ENCODE results near the gene TBC1D14. TPM values are rescaled to one million over a fixed set of nuclear protein-coding genes. Genes with fewer than 3 reads are reported as not detected.

The TBC1D14 gene
- total and polyA plus RNA-seq, 2 of the 4 experiments (the other 2 are of a cell fraction), result 31.7 to 40.7 TPM

DNA sequence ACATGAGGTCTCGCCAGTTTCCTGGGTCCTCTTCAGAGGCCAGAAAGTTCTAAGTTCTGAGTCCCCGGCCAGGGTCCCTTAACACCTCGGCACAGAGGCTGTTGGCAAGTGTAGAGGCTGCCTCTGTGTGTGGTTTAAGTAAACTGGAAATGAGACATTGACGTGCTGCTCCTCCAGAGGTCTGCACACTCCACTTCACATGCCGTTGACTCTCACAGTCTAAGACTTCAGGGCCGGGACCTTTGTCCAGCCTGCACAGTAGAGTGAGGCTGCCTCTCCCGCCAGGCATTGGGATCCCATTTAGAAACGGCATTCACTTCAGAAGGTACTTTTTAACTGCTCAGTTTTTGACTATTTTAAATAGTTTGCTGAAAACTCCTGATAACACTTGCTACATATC lies 123.0 kb downstream of the TBC1D14 start:
- H4K20me1 ChIP-seq (ENCODE audit: insufficient read depth, low read length), result no peaks in the 10 kb centered on the region; the same call in 1 of the 2 replicates
- peaks cover 11% of the 10 kb centered on the region for H3K4me1 ChIP-seq (ENCODE audit: control insufficient read depth, insufficient read depth, low read length)
- no peak overlapping the region for H4K5ac ChIP-seq (ENCODE audit: low read depth, low read length)
- no peak overlapping the region for H3K4me2 ChIP-seq (ENCODE audit: low read depth, low read length)
- H3K56ac ChIP-seq (ENCODE audit: extremely low read depth, insufficient read depth, low read length), result no peak overlapping the region
- no peak for ATAC-seq (ENCODE audit: low read depth)
- H3K9me3 ChIP-seq (ENCODE audit: control insufficient read depth, insufficient read depth, low read length), result no peaks in the 10 kb centered on the region
- H2AFZ ChIP-seq (replicated peaks; ENCODE audit: low read length, poor library complexity), result no peak overlapping the region
- H4K8ac ChIP-seq (ENCODE audit: low read depth in 2 of 2, low read length in 2 of 2), result no peak overlapping the region
- no peak for DNase-seq
- H3K4me3 ChIP-seq (ENCODE audit: insufficient read depth, low read depth, low read length), result no peak overlapping the region
- H2BK20ac ChIP-seq (ENCODE audit: low read depth, low read length), result no peak overlapping the region
- no peak overlapping the region for H3K9ac ChIP-seq (ENCODE audit: low read depth, low read length)
- no peak overlapping the region for H4K91ac ChIP-seq (ENCODE audit: insufficient read depth, low read depth, low read length)
- no peak for TF ChIP-seq POLR2A (IDR thresholded peaks at IDR 0.05; ENCODE audit: low read depth, low read length)
- TF ChIP-seq CHD1 (IDR thresholded peaks at IDR 0.05; ENCODE audit: low read depth, low read length), result no peak
- TF ChIP-seq, protein P1, sequence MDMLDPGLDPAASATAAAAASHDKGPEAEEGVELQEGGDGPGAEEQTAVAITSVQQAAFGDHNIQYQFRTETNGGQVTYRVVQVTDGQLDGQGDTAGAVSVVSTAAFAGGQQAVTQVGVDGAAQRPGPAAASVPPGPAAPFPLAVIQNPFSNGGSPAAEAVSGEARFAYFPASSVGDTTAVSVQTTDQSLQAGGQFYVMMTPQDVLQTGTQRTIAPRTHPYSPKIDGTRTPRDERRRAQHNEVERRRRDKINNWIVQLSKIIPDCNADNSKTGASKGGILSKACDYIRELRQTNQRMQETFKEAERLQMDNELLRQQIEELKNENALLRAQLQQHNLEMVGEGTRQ (IDR thresholded peaks at IDR 0.05; ENCODE audit: low read depth, low read length), result no peak
- TF ChIP-seq, protein P2, sequence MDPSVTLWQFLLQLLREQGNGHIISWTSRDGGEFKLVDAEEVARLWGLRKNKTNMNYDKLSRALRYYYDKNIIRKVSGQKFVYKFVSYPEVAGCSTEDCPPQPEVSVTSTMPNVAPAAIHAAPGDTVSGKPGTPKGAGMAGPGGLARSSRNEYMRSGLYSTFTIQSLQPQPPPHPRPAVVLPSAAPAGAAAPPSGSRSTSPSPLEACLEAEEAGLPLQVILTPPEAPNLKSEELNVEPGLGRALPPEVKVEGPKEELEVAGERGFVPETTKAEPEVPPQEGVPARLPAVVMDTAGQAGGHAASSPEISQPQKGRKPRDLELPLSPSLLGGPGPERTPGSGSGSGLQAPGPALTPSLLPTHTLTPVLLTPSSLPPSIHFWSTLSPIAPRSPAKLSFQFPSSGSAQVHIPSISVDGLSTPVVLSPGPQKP (IDR thresholded peaks at IDR 0.05; ENCODE audit: borderline replicate concordance, low read depth, low read length), result no peak
- no peak for TF ChIP-seq RCOR1 (IDR thresholded peaks at IDR 0.05; ENCODE audit: insufficient replicate concordance, low read length)
- TF ChIP-seq RAD21 (IDR thresholded peaks at IDR 0.05; ENCODE audit: low read length), result no peak
- TF ChIP-seq, protein P3, sequence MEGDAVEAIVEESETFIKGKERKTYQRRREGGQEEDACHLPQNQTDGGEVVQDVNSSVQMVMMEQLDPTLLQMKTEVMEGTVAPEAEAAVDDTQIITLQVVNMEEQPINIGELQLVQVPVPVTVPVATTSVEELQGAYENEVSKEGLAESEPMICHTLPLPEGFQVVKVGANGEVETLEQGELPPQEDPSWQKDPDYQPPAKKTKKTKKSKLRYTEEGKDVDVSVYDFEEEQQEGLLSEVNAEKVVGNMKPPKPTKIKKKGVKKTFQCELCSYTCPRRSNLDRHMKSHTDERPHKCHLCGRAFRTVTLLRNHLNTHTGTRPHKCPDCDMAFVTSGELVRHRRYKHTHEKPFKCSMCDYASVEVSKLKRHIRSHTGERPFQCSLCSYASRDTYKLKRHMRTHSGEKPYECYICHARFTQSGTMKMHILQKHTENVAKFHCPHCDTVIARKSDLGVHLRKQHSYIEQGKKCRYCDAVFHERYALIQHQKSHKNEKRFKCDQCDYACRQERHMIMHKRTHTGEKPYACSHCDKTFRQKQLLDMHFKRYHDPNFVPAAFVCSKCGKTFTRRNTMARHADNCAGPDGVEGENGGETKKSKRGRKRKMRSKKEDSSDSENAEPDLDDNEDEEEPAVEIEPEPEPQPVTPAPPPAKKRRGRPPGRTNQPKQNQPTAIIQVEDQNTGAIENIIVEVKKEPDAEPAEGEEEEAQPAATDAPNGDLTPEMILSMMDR (conservative IDR thresholded peaks at IDR 0.05; ENCODE audit: low read depth, low read length), result no peak
- no peak for TF ChIP-seq RFX5 (IDR thresholded peaks at IDR 0.05; ENCODE audit: low read depth, low read length)
- no peak for TF ChIP-seq BHLHE40 (IDR thresholded peaks at IDR 0.05; ENCODE audit: low read depth, low read length)
- no peak for TF ChIP-seq MAFK (IDR thresholded peaks at IDR 0.05; ENCODE audit: low read depth, low read length)
- TF ChIP-seq FOS (IDR thresholded peaks at IDR 0.05; ENCODE audit: low read depth, low read length), result no peak
- no peak for TF ChIP-seq CEBPB (IDR thresholded peaks at IDR 0.05; ENCODE audit: low read depth, low read length)
- no peak for TF ChIP-seq MXI1 (IDR thresholded peaks at IDR 0.05; ENCODE audit: borderline replicate concordance, low read depth, low read length)
- no peak for TF ChIP-seq NFE2L2 (IDR thresholded peaks at IDR 0.05; ENCODE audit: low read depth, low read length)
- TF ChIP-seq MAZ (IDR thresholded peaks at IDR 0.05; ENCODE audit: borderline replicate concordance, low read depth, low read length), result no peak
- TF ChIP-seq SMC3 (IDR thresholded peaks at IDR 0.05; ENCODE audit: low read depth, low read length), result no peak
- no peak overlapping the region for H2AK5ac ChIP-seq (ENCODE audit: low read depth, low read length)
- no TSS peak for BruUV-seq (replicated peaks)
- intact Hi-C loops (cut with micrococcal nuclease), result no loop called here
- H2BK15ac ChIP-seq (ENCODE audit: low read depth, low read length), result no peak overlapping the region
- peaks cover 3 to 26% of the 10 kb centered on the region in 2 experiments; a peak in 2 of 4 replicates for H3K79me1 ChIP-seq (ENCODE audit: low read depth in 1 of 2, low read length in 2 of 2)
- WGBS, 2 experiments (ENCODE audit: extremely low coverage in 2 of 2, insufficient read length in 1 of 2), result no CpG with 5 or more reads among the region's 8 CpGs
- in situ Hi-C loops (cut with MboI; ENCODE audit: low sequenced_read_pairs), result no loop called here
- peaks cover 24% of the 10 kb centered on the region for H3K9me1 ChIP-seq (ENCODE audit: insufficient read depth, low read length)
- POLR2A ChIA-PET (ENCODE audit: unreplicated experiment), result no interaction called here
- H3K36me3 ChIP-seq (ENCODE audit: control insufficient read depth, insufficient read depth, low read length), result peaks cover 43% of the 10 kb centered on the region
- no peak overlapping the region for H3K23ac ChIP-seq (ENCODE audit: low read depth, low read length)
- H3K4ac ChIP-seq (ENCODE audit: low read depth, low read length), result no peak overlapping the region
- H3K27ac ChIP-seq (ENCODE audit: insufficient read depth, low read length), result no peak overlapping the region
- H3K14ac ChIP-seq (replicated peaks; ENCODE audit: low read depth, low read length), result no peak overlapping the region
- CTCF ChIA-PET, result no interaction called here
- H3K27me3 ChIP-seq (ENCODE audit: control insufficient read depth, insufficient read depth, low read length), result no peaks in the 10 kb centered on the region
- no peak overlapping the region for H3K18ac ChIP-seq (ENCODE audit: low read depth, low read length)
- dilution Hi-C loops (cut with HindIII; ENCODE audit: low sequenced_read_pairs, unreplicated experiment), result no loop called here
- H2AK9ac ChIP-seq (replicated peaks; ENCODE audit: low read depth, low read length, poor library complexity), result no peak overlapping the region
- no peak overlapping the region for H2BK5ac ChIP-seq (ENCODE audit: low read depth, low read length, poor library complexity, severe bottlenecking)
- no peak overlapping the region for H2BK120ac ChIP-seq (ENCODE audit: low read depth, low read length)
